CD4-positive, alpha-beta T cell treated with Interleukin-6 for 4 hours (primary cell): ENCODE results near the gene IFI30.

Experiments used
- DNase-seq: peaks from one replicate; pipeline ENCODE4 v3.0.0-alpha.2; 2020; ENCODE audit warnings: mixed read lengths

The IFI30 gene

DNA sequence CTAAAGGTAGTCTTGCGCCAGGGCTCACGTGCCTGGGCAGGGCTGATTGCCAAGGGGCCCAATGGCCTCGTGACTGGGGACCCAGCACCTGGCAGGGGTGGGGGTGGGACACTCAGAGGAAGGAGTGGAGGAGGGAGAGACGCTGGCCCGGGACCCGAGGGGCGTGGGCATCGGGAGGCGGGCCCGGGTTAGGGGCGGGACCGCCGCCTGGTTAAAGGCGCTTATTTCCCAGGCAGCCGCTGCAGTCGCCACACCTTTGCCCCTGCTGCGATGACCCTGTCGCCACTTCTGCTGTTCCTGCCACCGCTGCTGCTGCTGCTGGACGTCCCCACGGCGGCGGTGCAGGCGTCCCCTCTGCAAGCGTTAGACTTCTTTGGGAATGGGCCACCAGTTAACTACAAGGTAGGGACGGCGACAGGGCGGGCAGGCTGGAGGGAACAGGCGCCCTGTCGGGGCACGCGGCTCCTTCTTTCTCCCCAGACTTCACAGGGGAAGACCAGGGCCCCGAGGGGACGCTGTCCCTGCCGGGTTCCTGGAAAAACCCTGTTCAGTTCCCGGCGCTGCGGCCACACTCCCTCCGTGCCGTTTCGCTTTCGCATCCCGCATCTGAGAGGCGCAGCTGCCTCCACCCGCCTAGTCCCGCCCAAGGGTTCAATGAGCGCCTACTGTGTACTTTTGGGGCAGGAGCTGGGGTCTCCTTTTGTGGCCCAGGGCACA lies at the start of gene IFI30:
Gene IFI30 (plus strand): TSS at position 242 of the 717 bp plus-strand sequence. CDS start 29 bp downstream, at position 271.
- DNase-seq, result peak; percentile 80

GRCh38 chr19:18123819-18124218 lies 49.8 kb upstream of the IFI30 start:
- no peak for DNase-seq

GRCh38 chr19:18126097-18126496 lies 47.5 kb upstream of the IFI30 start:
- no peak for DNase-seq

DNA sequence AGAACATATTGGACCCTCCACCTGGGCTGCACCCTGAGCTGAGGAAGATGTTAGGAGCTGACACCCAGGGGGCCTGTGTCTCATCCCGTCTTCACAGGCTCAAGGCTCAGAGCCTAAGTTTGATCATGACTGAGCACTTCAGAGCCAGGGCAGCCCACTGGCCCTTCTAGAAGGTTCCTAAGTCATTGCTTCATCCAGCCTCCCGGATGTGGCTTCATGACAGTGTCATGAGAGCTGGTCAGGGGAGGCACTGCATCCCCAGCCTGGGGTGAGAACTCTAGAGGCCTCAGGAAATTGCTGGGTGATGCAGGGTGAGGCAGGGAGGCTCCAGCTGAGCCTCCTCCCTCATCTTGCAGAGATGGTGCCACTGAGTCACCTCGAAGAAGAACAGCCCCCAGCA lies 45.6 kb upstream of the IFI30 start:
- no peak for DNase-seq

GRCh38 chr19:18128805-18129204 lies 44.8 kb upstream of the IFI30 start:
- DNase-seq, result no peak

DNA sequence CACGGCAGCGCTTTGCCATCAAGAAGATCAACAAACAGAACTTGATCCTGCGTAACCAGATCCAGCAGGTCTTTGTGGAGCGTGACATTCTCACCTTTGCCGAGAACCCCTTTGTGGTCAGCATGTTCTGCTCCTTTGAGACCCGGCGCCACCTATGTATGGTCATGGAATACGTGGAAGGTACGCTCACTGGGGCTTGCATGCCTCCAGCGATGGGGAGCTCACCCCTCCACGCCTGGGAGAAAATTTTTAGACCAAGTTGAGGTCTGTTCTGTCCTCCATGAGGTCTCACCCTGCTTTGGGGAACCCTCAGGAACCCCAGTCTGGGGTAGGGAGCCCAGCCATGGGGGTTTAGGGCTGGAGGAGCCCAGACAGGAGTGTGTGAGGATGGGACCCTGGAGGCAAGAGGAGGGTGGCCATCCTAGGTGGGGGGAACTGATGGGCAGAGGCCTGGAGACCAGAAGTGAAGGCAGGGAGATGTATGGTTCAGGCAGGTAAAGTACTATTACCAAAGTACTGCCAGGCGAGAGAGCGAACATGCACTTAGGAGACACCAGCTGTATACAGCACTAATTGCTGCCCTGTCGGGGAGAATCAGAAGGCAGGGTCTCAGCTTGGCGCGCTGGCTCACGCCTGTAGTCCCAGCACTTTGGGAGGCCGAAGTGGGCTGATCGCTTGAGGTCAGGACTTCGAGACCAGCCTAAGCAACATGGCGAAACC lies 42.9 kb upstream of the IFI30 start:
- DNase-seq, result no peak

DNA sequence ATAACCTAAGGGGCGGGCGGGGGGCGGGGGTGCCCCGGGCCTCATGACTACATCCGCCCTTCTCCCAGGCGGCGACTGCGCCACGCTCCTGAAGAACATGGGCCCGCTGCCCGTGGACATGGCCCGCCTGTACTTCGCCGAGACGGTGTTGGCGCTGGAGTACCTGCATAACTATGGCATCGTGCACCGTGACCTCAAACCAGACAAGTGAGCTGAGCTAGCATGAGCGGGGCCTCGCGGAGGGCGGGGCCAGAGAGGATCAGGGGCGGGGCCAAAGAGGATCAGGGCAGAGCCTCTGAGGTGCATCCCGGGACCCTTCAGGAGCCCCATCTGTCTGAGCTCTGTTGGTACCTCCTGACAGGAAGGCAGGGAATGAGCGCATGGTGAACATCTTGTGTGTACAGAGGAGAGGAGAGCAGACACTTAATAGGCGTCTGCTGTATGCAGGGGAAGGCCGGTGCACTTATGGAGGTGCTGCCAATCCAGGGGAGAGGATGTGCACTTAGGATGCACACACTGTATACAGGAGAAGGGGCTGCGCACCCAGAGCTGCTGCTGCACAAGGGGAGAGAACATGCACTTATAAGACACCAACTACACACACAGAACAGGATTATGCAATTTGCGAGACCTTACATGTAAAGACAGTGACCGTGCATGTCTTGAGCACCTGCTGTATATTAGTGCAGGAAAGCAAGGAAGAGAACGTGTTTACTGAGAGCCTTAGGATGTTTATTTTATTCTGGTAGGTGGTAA lies 41.6 kb upstream of the IFI30 start:
- DNase-seq, result no peak

GRCh38 chr19:18135712-18136584 lies 37.7 kb upstream of the IFI30 start:
- no peak for DNase-seq

DNA sequence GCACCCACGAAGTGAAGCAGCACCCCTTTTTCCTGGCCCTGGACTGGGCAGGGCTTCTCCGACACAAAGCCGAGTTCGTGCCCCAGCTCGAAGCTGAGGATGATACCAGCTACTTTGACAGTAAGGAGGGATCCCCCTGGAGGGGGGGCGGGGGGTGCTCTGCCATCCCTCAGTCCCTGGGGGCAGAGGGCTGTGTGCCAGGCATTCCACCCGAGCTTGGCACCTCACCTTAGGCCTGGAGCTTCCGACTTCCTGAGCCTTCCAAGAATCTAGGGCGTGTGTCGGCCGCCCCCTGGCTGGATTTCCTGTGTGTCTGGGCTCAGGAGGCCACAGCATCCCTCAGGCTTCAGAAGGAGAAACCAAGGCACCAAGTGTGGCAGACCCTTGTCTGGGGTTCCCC lies 36.4 kb upstream of the IFI30 start:
- no peak for DNase-seq

DNA sequence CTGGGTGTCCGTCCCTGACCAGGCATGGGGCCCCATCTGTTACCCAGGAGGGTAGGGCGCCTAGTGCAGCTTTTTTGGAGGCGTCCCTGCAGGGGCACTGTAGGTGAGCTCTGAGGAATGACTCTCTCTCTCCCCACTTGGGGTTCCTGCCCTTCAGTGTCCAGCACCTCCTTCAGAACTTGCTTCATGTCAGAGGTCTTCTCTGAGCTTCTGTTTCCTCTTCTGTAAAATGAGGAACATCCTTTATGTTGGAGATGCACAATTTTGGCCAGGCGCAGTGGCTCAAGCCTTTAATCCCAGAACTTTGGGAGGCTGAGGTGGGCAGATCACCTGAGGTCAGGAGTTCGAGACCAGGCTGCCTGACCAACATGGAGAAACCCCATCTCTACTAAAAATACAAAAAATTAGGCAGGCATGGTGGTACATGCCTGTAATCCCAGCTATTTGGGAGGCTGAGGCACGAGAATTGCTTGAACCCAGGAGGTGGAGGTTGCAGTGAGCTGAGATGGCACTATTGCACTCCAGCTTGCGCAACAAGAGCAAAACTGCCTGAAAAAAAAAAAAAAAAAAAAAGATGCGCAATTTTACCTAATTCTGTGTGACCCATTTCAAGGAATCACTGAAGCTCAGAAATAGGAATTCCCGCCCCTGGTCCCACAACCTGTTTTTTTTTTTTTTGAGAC lies 35.8 kb upstream of the IFI30 start:
- DNase-seq, result no peak

GRCh38 chr19:18140473-18140872 lies 33.1 kb upstream of the IFI30 start:
- no peak for DNase-seq

DNA sequence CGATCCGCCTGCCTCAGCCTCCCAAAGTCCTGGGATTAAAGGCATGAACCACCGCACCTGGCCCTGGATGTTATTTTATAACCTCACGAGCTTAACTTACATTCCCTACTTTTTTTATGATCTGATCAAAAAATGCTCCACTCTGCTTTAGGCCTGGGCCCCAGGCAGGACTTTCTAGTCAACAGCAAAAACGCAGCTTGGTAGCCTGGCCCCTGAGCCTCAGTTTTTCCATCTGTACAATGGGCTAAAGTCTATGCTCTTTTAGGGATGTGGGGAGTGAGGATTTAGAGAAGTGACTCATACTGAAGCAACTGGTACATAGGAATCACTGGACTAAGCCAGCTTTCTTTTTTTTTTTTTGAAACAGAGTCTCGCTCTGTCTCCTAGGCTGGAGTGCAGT lies 32.6 kb upstream of the IFI30 start:
- DNase-seq, result no peak

DNA sequence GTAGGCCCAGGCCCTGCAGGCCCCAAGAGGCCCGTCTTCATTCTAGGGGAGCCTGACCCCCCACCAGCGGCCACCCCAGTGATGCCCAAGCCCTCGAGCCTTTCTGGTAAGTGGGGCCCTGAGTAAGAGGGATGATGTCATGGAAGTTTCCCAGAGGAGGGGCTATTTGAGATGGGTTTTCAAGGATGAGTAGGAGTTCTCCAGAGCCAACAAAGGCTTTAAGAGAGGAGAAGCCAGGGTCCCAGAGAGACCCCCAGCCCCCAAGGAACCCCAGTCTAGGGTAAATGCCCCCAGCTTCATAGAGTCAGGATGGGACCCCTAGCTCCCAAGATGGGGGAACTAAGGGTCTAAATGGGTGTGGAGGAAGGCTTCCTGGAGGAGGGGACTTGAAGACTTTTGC lies 29.7 kb upstream of the IFI30 start:
- DNase-seq, result no peak

- DNase-seq, result no peak
Observed at GRCh38 chr19:18144361-18144760, 29.3 kb upstream of the IFI30 start.

DNA sequence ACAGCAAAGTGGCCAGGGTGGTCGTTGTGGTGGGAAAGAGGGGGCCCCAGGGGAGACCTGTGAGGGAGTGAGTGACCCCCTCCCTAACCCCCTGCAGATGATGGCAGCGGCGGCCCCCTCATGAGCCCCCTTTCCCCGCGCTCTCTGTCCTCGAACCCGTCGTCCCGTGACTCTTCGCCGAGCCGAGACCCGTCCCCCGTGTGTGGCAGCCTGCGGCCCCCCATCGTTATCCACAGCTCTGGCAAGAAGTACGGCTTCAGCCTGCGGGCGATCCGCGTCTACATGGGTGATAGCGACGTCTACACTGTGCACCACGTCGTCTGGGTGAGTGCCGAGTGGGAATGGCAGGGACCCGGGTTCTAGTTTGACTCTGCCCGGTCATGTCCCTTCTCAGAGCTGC lies 28.7 kb upstream of the IFI30 start:
- DNase-seq, result no peak

DNA sequence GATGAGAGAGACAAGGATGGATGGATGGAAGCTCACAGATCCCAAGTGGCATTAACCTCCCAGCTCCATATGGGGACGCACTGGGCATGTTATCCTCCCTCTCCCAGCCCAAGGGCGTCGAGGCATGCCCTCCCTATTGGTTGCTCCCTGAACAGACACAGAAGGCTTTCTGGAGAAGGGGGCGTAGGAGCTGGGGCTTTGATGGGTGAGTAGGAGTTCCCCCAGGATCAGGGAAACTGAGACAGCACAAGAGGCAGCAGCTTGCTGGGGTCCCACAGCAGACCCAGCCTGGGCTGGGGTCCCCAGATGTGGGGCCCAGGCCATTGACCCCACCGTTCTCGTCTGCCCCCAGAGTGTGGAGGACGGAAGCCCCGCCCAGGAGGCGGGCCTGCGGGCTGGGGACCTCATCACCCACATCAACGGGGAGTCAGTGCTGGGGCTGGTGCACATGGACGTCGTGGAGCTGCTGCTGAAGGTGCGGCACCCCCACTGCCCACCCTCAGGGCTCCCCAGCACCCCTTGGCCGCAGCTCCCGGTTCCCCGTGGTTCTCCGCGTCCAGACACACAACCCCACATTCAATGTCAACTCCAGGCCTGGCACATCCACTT lies 28.1 kb upstream of the IFI30 start:
- DNase-seq, result no peak

DNA sequence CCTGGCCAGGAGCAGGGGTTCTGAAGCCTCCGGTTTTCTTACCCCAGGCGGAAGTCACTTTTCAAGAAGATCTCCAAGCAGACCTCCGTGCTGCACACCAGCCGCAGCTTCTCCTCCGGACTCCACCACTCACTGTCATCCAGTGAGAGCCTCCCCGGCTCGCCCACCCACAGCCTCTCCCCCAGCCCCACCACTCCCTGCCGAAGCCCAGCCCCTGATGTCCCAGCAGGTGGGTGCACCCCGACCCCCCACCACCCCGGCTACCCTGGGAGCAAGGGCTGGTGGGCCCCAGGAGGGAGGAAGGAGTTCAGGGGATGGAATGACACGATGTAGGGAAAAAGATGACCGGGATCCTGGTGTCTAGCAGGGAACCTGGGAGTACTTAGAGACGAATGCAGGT lies 26.2 kb upstream of the IFI30 start:
- no peak for DNase-seq

- no peak for DNase-seq
Observed at GRCh38 chr19:18149596-18149975, 24.0 kb upstream of the IFI30 start.

- no peak for DNase-seq
Observed at GRCh38 chr19:18150776-18151624, 22.6 kb upstream of the IFI30 start.

- peak; percentile 98 for DNase-seq
Observed at GRCh38 chr19:18152442-18152816, 21.2 kb upstream of the IFI30 start.
